OCI-LY1 (cell line): Measurements from ENCODE around the gene ADGB.
"Not testable (repeated sequence)": the region's sequence is repeated elsewhere in the genome, so short reads cannot be mapped to it uniquely, and the experiment has no call there.

Experiments used
- H2AFZ ChIP-seq: fragments of 200-600 bp; sonication (generic), shearing (Covaris generic); 2 replicates; pipeline ENCODE4 v1.6.0; 2014; ENCODE audit warnings: antibody characterized with exemption, mild to moderate bottlenecking, low read length
- H3F3A ChIP-seq: fragments of 200-600 bp; sonication (generic), shearing (Covaris generic); 2 replicates; pipeline ENCODE4 v1.6.0; 2014; ENCODE audit warnings: mild to moderate bottlenecking, antibody characterized with exemption, low read length, moderate library complexity; ENCODE audit not compliant: insufficient read depth
- H3K27ac ChIP-seq: fragments of 200-600 bp; sonication (generic); 2 replicates; pipeline ENCODE4 v1.5.1; 2014; ENCODE audit warnings: low read length, mixed run types, mild to moderate bottlenecking, low read depth; ENCODE audit not compliant: poor library complexity, severe bottlenecking
- H3K27me3 ChIP-seq: fragments of 200-600 bp; sonication (generic); 2 replicates; pipeline ENCODE4 v1.6.0; 2014; ENCODE audit warnings: antibody characterized with exemption, mild to moderate bottlenecking, low read length, moderate library complexity; ENCODE audit not compliant: insufficient read depth
- H3K36me3 ChIP-seq: fragments of 200-600 bp; sonication (generic); 2 replicates; pipeline ENCODE4 v1.6.1; 2014; ENCODE audit warnings: mild to moderate bottlenecking, antibody characterized with exemption, low read length, moderate library complexity, mixed read lengths; ENCODE audit not compliant: insufficient read depth
- H3K4me1 ChIP-seq: fragments of 200-600 bp; sonication (generic); 2 replicates; pipeline ENCODE4 v1.5.1; 2014; ENCODE audit warnings: mild to moderate bottlenecking, low read length, moderate library complexity; ENCODE audit not compliant: insufficient read depth, severe bottlenecking
- H3K4me2 ChIP-seq: fragments of 200-600 bp; sonication (generic), shearing (Covaris generic); 2 replicates; pipeline ENCODE4 v1.6.1; 2014; ENCODE audit warnings: low read length
- H3K4me3 ChIP-seq: fragments of 200-600 bp; sonication (generic); 2 replicates; pipeline ENCODE4 v1.5.1; 2014; ENCODE audit warnings: low read length, low read depth, mild to moderate bottlenecking, mixed read lengths; ENCODE audit not compliant: poor library complexity, severe bottlenecking
- H3K79me2 ChIP-seq: fragments of 200-600 bp; shearing (Covaris generic); 2 replicates; pipeline ENCODE4 v1.6.1; 2016; ENCODE audit warnings: mixed run types, low read length, mixed read lengths; ENCODE audit not compliant: insufficient read depth
- H3K9ac ChIP-seq: fragments of 200-600 bp; sonication (generic), shearing (Covaris generic); 2 replicates; pipeline ENCODE4 v1.6.1; 2014; ENCODE audit warnings: mild to moderate bottlenecking, low read length, mixed read lengths
- H3K9me2 ChIP-seq: fragments of 200-600 bp; sonication (generic), shearing (Covaris generic); 2 replicates; pipeline ENCODE4 v1.6.1; 2014; ENCODE audit warnings: low read depth, mild to moderate bottlenecking, low read length, mixed read lengths
- H3K9me3 ChIP-seq: fragments of 200-600 bp; shearing (Covaris generic); 2 replicates; pipeline ENCODE4 v1.6.1; 2014; ENCODE audit warnings: low read length, mixed read lengths
- H4K20me1 ChIP-seq: fragments of 200-600 bp; sonication (generic), shearing (Covaris generic); 2 replicates; pipeline ENCODE4 v1.6.0; 2016; ENCODE audit warnings: mild to moderate bottlenecking, low read length; ENCODE audit not compliant: insufficient read depth
- CTCF ChIP-seq: fragments of 200-600 bp; sonication (generic), shearing (Covaris generic); IDR thresholded peaks from 2 replicates; pipeline ENCODE4 v1.5.1; 2017; ENCODE audit warnings: mild to moderate bottlenecking, antibody characterized with exemption, low read length, moderate library complexity, mixed read lengths
- EZH2 ChIP-seq: fragments of 200-600 bp; sonication (generic), shearing (Covaris generic); IDR thresholded peaks from 2 replicates; pipeline ENCODE4 v1.8.0; 2017; ENCODE audit warnings: borderline replicate concordance, mixed run types, mild to moderate bottlenecking, antibody characterized with exemption, low read length, moderate library complexity, mixed read lengths

The ADGB gene

GRCh38 chr6:146787876-146788508 lies 189.2 kb downstream of the ADGB start:
- Histone ChIP-seq H3K79me2 (no peaks in the 10 kb centered on the region), H3K27ac (no peak overlapping the region), H3K27me3 (no peaks in the 10 kb centered on the region), H2AFZ (no peak overlapping the region), H3K9me3 (no peaks in the 10 kb centered on the region), H3K4me2 (no peak overlapping the region), H4K20me1 (no peaks in the 10 kb centered on the region), H3K36me3 (no peaks in the 10 kb centered on the region), H3K4me1 (no peaks in the 10 kb centered on the region), H3K9ac (no peak overlapping the region), H3K4me3 (no peak overlapping the region), H3F3A (no peaks in the 10 kb centered on the region), H3K9me2 (no peaks in the 10 kb centered on the region)
- TF ChIP-seq EZH2 (no peak), CTCF (no peak)

GRCh38 chr6:146790561-146791091 lies 191.9 kb downstream of the ADGB start:
- no peak overlapping the region for H3K4me2 ChIP-seq
- H2AFZ ChIP-seq, result no peak overlapping the region

GRCh38 chr6:146791930-146792329 lies 193.2 kb downstream of the ADGB start:
- no peak overlapping the region for H3K4me3 ChIP-seq
- TF ChIP-seq EZH2 (no peak), CTCF (no peak)

More at GRCh38 chr6:146790561-146791091, 191.9 kb downstream of the ADGB start:
- Histone ChIP-seq H3F3A (no peaks in the 10 kb centered on the region), H4K20me1 (no peaks in the 10 kb centered on the region), H3K9me3 (no peaks in the 10 kb centered on the region), H3K36me3 (no peaks in the 10 kb centered on the region), H3K27me3 (no peaks in the 10 kb centered on the region), H3K4me3 (no peak overlapping the region), H3K9ac (no peak overlapping the region), H3K9me2 (no peaks in the 10 kb centered on the region), H3K27ac (no peak overlapping the region), H3K4me1 (no peaks in the 10 kb centered on the region), H3K79me2 (no peaks in the 10 kb centered on the region)
- TF ChIP-seq EZH2 (no peak), CTCF (no peak)

GRCh38 chr6:146793218-146793617 lies 194.4 kb downstream of the ADGB start:
- not testable (repeated sequence) for H3K9me3 ChIP-seq, H3K4me3 ChIP-seq, H3K9ac ChIP-seq, H3K4me1 ChIP-seq, H3K9me2 ChIP-seq, H3K4me2 ChIP-seq, H3F3A ChIP-seq, H3K27ac ChIP-seq, H4K20me1 ChIP-seq, H3K36me3 ChIP-seq, H3K27me3 ChIP-seq, H3K79me2 ChIP-seq, H2AFZ ChIP-seq

More at GRCh38 chr6:146791930-146792329, 193.2 kb downstream of the ADGB start:
- Histone ChIP-seq H3K27ac (no peak overlapping the region), H4K20me1 (no peaks in the 10 kb centered on the region), H3K9me2 (no peaks in the 10 kb centered on the region), H3K4me2 (no peak overlapping the region), H3K79me2 (no peaks in the 10 kb centered on the region), H2AFZ (no peak overlapping the region), H3K4me1 (no peaks in the 10 kb centered on the region), H3K9ac (no peak overlapping the region), H3K9me3 (no peaks in the 10 kb centered on the region), H3K27me3 (no peaks in the 10 kb centered on the region), H3F3A (no peaks in the 10 kb centered on the region), H3K36me3 (no peaks in the 10 kb centered on the region)
